ENCODE data around the gene SLC6A15. TPM values are rescaled to one million over a fixed set of nuclear protein-coding genes. Genes with fewer than 3 reads are reported as not detected.

SLC6A15 gene
- total and polyA plus RNA-seq, 2 donors (not counting 3 experiments of a cell fraction or from before 2014, with no cell fraction given): 0.03 to 0.24 TPM

DNA sequence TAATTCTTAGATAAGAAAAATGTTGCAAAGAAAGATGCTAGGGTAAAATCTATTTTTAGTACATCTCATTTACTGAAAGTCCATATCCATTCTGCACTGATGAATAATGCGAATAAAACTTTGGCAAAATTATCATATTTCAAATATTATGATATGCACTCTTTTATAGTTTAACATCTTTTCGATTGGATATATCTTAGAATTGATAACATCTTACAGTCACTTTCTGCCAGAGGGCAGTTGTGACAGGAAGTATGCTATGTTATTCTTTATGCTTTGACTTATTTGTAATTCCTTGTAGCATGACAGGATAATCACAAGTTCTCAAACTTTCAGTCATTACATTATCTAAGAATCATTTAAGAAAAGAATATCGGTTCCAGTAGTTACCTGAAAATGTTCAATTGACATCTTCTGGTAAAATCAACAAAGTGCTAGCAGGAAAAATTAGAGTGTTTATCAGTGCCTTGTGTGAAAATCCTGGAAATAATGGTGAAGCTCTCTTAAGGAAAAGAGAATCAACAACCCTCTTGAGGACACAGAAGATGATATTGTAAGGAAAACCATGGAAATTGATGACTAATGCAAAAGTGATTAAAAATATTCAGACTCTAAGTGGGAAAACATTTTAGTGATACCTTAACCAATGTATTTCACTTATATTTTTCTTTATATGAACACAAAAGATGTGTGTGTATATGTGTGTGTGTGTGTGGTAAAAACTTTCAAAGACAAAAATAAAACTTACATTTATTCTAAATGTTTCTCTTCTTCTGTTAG lies 95.5 kb downstream of the SLC6A15 start:
- dilution Hi-C loops (cut with MboI; ENCODE audit: extremely low pct_ligation_motif_present, low sequenced_read_pairs) (no loop called here), intact Hi-C loops (cut with micrococcal nuclease) (no loop called here)
- Histone ChIP-seq H3K79me2 (ENCODE audit: control insufficient read depth, insufficient read depth, low read length) (no peaks in the 10 kb centered on the region), H3K27me3 (ENCODE audit: control insufficient read depth in 2 of 2, insufficient read depth in 2 of 2, low read length in 2 of 2) (no peaks in the 10 kb centered on the region), H3K27ac (ENCODE audit: insufficient read depth, low read depth, low read length) (no peak overlapping the region), H3K4me2 (ENCODE audit: insufficient read depth, low read length) (no peak overlapping the region), H3K4me3 (replicated peaks in 1 of 3; ENCODE audit: insufficient read depth in 1 of 3, low read depth in 1 of 3, low read length in 3 of 3) (no peak overlapping the region), H3K9me3 (replicated peaks; ENCODE audit: control insufficient read depth, insufficient read depth, low read length) (no peaks in the 10 kb centered on the region), H3K9ac (replicated peaks; ENCODE audit: extremely low read depth, insufficient read depth, low read length) (no peak overlapping the region), H2AFZ (ENCODE audit: low read depth, low read length) (no peak overlapping the region), H3K4me1 (ENCODE audit: control insufficient read depth, extremely low read depth, insufficient read depth, low read length) (no peaks in the 10 kb centered on the region), H4K20me1 (replicated peaks; ENCODE audit: control insufficient read depth, extremely low read depth, insufficient read depth, low read length) (no peaks in the 10 kb centered on the region), H3K9me1 (replicated peaks; ENCODE audit: control insufficient read depth, extremely low read depth, insufficient read depth, low read length) (no peaks in the 10 kb centered on the region), H3K36me3 (ENCODE audit: control insufficient read depth in 2 of 2, extremely low read depth in 1 of 2, insufficient read depth in 2 of 2, low read length in 2 of 2) (no peaks in the 10 kb centered on the region)
- BruUV-seq (replicated peaks): no TSS peak
- ChIA-PET CTCF (no interaction called here), POLR2A (no interaction called here)
- FAIRE-seq (no peak), DNase-seq (ENCODE audit: low read depth, low spot score) (no peak)
- TF ChIP-seq MYC (IDR thresholded peaks at IDR 0.05; ENCODE audit: low read depth, low read length): no peak
- no peak for TF ChIP-seq JUN (IDR thresholded peaks at IDR 0.05; ENCODE audit: borderline replicate concordance, insufficient read depth, insufficient read length, low read depth)
- no peak for TF ChIP-seq POLR2AphosphoS5 (IDR thresholded peaks at IDR 0.05; ENCODE audit: insufficient read depth, low read depth, low read length)
- no peak for TF ChIP-seq GATA2 (IDR thresholded peaks at IDR 0.05; ENCODE audit: insufficient read depth, insufficient read length, low read depth, low read length)
- TF ChIP-seq, protein P1, sequence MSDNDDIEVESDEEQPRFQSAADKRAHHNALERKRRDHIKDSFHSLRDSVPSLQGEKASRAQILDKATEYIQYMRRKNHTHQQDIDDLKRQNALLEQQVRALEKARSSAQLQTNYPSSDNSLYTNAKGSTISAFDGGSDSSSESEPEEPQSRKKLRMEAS (IDR thresholded peaks at IDR 0.05; ENCODE audit: insufficient read depth, insufficient read length): no peak
- TF ChIP-seq EZH2 (IDR thresholded peaks at IDR 0.05; ENCODE audit: borderline replicate concordance, low read depth, low read length, severe bottlenecking): no peak
- TF ChIP-seq FOS (IDR thresholded peaks at IDR 0.05; ENCODE audit: borderline replicate concordance, insufficient read depth, low read length): no peak
- TF ChIP-seq, protein P2, sequence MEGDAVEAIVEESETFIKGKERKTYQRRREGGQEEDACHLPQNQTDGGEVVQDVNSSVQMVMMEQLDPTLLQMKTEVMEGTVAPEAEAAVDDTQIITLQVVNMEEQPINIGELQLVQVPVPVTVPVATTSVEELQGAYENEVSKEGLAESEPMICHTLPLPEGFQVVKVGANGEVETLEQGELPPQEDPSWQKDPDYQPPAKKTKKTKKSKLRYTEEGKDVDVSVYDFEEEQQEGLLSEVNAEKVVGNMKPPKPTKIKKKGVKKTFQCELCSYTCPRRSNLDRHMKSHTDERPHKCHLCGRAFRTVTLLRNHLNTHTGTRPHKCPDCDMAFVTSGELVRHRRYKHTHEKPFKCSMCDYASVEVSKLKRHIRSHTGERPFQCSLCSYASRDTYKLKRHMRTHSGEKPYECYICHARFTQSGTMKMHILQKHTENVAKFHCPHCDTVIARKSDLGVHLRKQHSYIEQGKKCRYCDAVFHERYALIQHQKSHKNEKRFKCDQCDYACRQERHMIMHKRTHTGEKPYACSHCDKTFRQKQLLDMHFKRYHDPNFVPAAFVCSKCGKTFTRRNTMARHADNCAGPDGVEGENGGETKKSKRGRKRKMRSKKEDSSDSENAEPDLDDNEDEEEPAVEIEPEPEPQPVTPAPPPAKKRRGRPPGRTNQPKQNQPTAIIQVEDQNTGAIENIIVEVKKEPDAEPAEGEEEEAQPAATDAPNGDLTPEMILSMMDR (IDR thresholded peaks at IDR 0.05; ENCODE audit: extremely low read depth in 1 of 2, insufficient read depth in 1 of 2, low read depth in 1 of 2, low read length in 2 of 2): no peak

Data from endothelial cell of umbilical vein (primary cell).